Inflammatory macrophage (primary cell): ENCODE data around the gene PDE4B.

Experiments used
- DNase-seq, 2 donors: peaks; one replicate each; pipeline ENCODE4 v3.0.0-alpha.2; 2020 to 2022
- total RNA-seq, 18 experiments: gene quantifications; one replicate each; lab custom pipeline; 2026; ENCODE audit warnings: mixed read lengths in 6 of 18, inconsistent platforms in 2 of 18; lab: John Stamatoyannopoulos, UW

Gene PDE4B
- total RNA-seq: 0.80 to 497 (median 19.8) reads per million in 18 experiments

DNA sequence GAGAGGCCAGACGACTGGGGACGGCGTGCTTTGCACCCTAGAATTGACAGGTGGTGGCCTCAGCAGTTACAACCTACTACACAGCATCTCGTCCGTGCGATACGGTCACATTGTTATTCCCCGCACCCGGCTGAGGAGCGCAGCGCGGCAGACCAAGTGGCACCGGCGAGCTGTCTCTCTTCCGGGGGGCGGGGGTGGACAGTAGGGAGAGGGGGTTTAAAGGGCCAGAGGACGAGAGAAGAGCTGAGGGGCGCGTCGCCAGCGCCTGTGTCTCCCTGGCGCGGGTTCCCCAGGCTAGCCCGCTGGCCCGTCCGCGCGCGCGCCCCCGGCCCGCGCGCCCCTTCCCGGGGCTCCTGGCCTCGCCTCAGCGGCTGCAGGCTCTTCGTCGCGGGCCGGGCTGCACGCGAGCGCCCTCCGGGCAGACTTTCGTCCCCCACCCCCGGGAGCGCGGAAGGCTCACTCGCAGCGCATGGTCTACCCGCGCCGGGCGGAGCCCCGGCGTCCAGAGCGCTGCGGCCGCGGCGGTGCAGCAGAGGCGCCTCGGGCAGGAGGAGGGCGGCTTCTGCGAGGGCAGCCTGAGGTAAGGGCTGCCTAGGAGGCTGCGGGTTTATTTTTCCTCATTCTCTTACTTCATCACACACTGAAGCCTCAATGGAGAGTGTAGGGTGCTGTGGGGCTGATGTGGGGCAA is at the start of gene PDE4B:
PDE4B (plus strand) TSS at position 227 of the 690 bp plus-strand sequence.
- no peak for DNase-seq

DNA sequence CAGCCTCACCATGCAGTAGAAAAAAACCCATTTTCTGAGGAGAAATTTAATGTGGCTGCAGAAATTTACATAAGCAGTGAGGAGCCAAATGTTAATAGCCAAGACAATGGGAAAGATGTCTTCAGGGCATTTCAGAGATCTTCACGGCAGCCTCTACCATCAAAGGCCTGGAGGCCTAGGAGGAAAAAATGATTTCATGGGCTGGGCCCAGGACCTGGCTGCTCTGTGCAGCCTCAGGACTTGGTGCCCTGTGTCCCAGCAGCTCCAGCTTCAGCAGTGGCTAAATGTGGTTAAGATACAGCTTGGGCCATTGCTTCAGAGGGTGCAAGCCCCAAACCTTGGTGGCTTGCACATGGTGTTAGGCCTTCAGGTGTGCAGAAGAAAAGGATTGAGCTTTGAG is 48.0 kb upstream of the PDE4B start:
- DNase-seq: no peak

DNA sequence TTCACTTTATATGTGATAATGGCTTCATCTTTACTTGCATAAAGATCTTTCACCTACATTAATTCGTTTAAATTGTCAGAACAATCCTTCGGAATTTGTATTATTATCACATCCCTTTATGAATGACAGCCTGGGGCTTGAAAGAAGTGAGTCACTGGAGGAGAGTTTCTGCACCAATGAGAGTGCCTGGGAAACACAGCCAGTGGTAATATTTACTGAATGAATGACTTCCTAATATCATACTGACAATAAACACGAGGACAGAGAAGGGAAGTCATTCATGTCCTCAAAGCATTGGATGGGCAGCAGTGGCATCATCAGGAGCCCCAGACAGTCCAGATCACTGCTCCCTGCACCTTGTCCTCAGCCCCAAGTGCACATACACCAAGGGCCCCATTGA is 40.7 kb upstream of the PDE4B start:
- no peak for DNase-seq

DNA sequence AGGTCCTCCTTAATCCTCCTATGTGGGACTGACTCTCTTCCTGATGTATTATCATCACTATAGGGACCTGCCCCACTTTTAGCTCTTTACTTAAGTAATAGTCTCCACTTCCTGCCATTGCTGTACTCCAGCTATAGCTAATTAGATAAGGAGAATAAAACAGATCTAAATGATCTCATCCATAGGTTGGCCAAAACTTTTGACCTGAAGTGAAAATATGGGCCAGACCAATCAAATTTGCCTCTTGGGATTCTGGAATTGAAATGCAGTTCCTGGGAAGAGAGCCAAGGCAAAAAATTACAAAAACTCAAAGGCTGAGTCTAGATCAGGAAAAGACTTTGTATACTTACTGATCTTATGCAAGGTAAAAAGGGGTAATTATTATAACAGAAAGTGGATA is 36.1 kb upstream of the PDE4B start:
- DNase-seq: no peak

DNA sequence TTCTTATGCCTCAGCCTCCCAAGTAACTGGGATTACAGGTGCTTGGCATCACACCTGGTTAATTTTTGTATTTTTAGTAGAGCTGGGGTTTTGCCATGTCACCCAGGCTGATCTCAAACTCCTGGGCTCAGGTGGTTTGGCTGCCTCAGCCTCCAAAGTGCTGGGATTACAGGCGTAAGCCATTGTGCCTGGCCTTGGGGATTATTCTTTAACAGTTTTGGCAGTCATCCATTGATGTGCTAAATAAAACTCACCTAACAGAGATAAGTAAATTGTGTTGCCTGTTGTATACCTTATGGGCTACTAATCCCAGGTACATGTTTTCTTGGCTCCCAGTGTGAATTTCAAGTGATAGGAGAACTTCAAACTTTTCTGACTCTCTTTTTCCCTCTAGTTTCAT is 35.2 kb upstream of the PDE4B start:
- DNase-seq: no peak

DNA sequence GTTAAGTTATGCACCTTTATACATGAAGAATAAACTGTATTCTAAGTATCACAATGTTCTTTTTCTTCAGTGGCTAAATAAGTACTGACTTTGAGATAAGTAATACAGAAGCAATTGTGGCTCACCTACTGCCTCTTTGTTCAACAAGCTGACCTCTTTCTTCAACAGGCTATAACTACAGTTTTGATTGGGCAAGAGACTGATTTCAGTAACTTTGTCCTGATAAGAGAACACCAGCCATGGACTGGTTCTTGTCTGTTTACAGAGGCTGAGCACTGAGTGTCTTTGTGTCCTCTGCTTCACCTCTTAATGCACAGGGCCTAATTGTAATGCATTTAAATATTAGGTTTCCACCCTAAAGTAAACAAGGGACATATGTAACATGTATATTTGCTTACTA is 34.6 kb upstream of the PDE4B start:
- DNase-seq: no peak

DNA sequence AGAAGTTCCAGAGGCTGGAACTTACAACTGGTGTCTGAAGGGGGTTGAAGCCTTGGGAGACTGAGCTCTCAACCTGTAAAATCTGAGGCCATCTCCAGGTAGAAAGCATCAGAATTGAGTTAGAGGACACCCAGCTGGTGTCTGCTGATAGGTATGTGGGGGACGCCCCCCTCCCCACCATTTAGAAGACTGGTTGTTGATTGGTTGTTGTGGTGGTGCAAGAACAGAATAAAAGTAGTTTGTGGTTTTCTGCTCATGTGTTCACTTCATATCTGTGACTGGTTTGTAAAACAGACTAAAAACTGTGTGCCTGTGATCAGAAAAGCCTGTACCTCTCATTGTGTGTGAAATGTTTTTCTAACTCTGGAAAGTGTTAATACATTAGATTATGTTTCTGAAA is 33.2 kb upstream of the PDE4B start:
- no peak for DNase-seq

DNA sequence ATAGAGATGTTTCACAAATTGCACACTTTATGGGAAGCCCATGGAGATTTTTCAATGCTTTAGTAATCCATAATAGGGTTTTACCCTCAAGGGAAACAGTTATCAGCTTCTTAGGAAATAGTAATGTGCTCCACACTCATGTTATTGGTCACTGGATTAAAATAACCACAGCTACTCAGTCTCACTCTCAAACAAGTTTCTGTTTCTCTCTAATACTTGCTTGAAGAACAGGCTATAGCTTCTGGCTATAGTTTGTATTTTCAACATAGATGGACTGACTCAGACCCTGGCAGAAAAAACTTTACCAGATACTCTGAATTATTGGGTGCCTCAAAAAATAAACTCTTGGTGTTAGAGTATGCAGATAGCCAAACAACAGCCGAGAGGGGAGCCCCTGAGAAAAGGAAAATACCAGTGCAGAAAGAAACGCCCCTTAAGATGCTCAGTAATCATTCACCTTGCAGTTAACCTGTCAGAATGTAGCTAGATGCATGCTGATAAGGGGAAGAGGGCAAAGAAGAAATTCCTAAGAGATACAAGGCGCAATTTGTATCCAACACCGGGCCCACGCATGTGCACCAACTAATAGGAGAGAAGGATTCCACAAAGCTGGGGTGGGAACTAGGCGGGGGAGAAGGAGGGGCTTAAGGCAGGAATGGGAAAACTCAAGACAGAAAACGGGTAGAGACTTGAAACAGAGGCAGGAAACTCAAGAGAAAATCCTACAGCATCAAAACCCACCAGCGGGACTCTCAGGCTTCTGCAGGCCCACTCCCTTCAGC is 30.4 kb upstream of the PDE4B start:
- no peak for DNase-seq

DNA sequence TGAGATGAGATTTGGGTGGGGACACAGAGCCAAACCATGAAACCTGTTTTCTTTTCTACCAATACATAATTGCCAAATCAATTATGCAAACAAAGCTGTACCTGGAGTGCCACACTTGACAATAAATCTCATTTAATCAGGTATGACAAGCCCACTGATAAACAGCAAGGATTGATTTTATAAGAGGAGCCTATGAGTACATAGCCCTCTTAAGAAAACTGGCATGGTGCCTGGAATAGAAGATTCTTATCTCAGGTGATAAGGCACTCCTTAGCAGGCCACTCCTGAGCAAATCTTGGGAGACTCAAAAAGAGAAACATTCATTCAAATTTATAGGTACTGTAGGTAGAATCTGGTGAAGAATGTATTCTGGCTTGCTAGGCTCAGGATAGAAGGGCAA is 28.6 kb upstream of the PDE4B start:
- no peak for DNase-seq

DNA sequence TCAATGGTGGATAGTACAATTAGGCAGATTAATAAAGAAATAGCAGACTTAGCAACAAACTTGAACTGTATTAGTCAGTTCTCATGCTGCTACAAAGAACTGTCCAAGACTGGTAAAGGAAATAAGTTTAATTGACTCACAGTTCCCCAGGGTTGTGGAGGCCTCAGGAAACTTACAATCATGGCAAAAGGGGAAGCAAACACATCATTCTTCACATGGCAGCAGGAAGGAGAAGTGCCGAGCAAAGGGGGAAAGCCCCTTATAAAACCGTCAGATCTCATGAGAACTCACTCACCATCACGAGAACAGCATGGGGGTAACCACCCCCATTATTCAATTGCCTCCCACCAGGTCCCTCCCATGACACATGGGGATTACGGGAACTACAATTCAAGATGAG is 27.1 kb upstream of the PDE4B start:
- peak; percentile 13 to 42 for DNase-seq

DNA sequence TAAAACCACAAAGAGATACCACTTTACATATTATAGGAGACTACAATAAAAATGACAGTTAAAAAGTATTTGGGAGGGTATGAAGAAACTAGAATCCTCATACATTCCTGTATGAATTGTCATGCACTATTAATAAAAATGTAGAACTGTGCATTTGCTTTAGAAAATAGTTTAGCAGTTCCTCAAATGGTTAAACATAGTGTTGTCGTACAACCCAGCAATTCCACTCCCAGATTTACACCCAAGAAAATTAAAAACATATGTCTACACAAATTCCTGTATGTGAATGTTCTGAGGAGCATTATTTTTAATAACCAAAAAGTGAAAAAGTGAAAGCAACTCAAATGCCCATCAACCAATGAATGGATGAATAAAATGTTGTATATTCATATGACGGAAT is 23.1 kb upstream of the PDE4B start:
- no peak for DNase-seq

DNA sequence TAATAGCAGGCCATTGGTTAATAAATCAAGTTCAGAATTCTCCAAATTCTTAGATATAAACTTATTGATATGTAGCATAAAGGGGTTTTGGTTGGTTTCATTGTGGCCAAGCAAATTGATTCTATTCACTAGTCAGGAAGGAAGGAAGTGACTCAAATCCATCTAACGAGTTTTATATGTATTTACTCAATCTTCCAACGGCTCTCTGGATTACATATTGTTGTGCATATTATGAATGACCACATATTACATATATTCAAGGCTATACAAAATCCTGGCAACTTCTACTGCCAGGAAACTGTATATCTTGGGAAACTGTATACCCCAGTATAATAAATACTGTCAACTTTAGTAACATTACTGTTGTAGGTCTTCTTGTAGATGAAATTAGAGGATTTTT is 20.1 kb upstream of the PDE4B start:
- no peak for DNase-seq

DNA sequence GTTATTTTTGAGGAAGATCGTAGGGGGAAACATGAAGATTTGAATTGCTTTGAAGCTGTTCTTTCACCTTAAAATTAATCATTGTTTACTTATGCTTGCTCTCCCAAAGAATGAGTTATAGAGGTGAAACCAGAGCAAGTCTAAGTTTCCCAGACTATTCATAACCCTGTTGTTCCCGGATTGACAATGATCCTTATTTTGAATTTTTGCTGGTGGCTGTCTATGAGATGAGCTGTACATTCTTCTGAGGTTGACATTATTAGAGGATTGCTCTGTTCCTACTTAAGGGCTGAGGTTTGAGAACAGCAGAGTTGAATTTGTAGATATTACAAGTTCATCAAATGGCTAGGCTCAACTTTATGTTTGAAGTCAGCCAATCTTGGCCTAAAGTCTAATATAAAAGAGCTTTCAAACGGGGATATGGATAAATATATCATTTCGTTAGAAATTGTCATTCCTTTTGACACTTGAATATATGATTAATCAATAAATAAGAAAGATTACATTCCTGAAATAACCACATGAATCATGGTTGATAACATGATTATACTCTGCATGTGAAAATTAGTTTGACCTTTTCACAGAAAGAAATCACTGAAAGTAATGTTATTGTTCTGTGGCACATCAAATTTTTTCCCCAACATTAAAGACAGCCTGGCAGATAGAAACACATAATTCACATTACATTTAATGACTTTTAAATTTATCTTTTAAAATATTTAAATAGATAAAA is 19.1 kb upstream of the PDE4B start:
- no peak for DNase-seq

DNA sequence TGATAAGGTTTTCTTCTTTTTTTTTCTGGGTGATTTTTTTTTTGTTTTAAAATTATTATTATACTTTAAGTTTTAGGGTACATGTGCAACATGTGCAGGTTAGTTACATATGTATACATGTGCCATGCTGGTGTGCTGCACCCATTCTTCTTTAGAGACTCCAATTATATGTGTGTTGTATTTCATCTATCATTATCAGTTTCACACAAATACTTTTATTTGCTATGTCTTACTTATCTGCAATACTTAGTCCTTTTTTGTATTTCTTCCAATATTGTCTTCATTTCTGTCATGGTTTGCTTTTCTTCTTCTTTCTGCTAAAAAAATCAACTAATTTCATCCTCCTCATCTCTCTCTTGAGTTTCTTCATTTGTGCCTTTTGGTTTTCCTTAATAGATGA is 3.9 kb upstream of the PDE4B start:
- DNase-seq: no peak

DNA sequence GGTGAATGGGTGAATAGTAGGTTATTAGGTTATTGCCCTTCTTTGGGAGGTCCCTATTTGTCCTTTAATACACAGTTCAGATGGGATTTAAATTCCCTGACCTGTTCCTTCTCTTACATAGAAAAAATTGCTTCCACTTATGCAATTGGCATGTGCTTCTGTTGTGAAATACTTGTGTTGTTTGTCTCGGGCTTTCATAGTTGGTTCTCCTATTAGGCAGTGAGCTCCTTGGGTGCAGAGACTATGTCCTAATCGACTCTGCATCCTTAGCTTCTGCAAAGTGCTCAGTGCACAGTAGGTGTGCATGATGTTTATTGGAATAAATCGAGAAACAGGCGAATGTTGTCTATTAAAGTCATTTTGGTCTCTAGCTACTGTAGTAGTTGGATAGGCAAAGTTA is 1.3 kb upstream of the PDE4B start:
- peak; percentile 82 to 91 for DNase-seq

DNA sequence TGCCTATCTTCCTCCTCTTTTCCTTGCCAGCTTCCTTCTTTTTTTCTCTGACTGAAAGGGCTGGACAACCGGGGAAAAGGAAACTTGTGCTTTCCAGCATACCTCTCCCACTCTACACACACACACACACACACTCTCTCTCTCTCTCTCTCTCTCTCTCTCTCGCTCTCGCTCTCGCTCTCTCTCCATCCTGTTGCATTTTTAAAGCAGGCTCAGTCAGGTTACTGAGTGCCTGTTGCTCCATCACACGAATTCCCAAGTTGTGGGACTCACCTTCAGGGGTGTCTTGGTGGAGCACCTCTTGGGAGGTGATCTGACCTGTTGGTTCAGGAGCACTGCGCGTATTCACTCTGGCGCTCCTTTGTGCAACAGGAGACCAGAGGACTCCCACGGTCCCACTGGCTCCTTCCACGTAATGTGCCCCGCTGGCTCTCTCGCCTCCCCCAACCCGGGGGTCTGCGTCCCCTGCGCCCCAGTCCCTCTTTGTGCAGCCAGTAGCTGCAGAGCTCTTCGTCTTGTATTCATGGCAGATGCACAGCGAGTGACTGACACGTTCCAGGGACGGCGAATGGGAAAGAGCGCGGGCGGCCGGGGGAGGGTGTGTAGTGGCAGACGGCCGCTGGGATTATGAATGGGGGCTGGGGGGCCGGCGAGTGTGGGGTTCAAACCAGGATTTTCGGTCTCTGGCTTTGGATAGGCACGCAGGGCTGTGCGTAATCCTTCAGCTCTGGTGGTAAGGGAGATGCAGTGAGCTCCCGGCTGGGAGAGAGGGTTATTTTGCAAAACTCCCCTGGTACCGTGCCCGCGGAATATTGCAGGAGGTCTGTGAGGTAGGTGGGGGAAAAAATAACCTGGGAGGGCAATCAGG is 660 bp upstream of the PDE4B start:
- DNase-seq: no peak

DNA sequence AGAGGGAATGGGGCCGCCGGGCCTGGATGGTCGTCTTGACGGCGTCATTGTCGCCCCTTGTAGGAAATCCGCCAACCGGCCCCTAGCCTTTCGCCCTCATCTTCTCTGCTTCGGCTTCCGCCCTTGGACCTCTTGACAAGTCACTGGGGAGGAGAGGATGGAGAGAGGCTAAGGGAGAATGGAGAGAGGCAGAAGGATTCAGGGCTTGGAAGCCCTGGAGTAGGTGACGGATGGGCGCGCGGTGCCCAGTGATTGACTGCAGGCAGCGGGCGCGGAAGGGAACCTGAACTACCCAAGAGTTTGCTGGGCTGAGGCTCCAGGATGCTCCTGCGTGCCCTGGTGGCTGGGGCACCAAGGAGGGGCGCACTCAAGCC is 651 bp downstream of the PDE4B start:
- DNase-seq: no peak

DNA sequence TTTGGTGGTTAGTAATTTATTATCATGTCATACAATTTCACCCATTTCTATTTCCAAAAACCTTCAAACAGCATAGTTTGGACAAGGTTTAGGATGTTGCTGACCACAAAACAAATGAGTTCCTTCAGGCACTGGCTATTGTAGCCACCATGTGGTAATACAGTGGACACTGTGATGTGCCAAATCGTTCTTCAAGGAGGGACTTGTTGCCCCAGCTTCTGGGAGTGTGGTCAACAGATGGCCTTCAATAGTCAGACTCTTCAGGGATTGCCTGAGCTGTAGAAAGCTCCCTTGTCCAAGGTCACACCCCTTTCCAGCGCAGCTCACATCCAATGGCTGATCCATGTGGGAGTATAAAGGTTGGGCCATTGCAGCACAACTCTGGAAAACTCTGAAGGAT is 2.6 kb downstream of the PDE4B start:
- DNase-seq: no peak

DNA sequence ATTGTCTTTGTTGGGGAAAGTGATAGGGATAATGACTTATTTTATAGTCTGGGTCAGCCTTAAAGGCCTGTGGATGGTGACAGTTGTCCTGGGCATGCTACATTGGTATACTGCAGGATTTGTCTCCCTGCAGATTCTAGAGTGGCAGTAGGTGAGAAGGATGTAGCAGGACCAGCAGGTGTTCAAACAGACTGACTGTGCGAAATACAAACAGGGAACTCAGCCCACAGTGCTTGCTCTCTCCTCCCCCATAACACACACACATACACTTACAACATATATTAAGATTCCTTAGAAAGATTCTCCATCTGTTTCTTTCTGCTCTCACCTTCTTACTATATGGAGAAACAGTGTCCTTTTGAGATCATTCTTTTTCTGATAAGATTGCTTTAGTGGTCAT is 6.9 kb downstream of the PDE4B start:
- DNase-seq: no peak

DNA sequence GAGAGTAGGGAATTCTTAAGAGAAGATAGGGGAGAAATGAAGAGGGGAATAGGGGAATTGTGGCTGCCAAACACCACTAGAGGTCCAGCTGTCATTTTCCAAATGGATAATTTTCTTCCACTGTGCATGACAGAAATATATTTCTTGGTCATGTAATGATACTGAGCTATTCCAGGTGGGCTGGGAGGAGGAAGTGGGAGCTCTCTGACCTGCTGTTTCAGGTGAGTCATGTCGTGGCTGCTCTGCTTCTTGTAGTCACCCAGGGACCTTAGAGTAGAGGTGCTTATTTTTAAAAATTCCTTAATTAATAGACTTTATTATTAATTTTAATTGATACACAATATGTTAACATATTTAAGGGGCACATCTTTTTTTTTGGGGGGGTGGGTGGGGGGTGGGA is 11.9 kb downstream of the PDE4B start:
- no peak for DNase-seq

DNA sequence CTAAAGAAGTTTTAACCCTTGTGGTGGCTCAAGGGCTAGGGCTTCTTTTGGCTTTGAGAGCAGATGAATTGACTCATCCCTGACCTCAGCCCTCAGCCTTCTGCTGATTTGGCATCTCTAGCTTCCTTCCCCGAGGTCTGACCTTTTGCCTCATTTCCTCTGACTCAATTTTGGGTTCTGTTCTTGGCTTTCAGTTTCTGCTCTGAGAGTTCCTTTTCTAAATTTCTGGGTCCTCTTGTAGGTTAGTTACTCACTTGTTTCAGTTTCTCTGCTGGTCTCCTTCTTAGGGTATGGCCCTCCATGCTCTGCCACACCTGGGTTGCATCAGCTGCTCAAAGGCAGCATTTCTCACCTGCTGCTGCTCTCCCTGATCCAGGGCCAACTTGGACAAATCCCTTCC is 19.4 kb downstream of the PDE4B start:
- peak; percentile 92 to 94 for DNase-seq

DNA sequence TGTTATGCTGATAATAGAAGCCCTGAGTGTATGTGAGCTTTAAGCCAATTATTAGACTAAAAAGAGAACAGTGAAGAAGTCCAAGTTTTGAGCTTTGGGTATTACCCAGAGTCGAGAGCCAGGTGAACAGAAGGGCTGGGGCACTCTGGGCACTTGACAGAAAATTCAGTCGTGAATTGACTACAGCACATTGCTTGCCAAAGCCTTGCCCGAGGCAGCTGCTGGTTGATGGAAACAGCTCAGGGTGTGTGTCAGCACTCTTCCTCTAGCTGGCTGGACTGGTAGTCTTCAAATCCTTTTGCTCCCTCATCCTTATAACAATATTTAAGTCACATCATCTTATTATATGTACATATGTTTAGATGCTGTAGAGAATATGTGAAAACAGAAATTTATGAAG is 21.3 kb downstream of the PDE4B start:
- no peak for DNase-seq

DNA sequence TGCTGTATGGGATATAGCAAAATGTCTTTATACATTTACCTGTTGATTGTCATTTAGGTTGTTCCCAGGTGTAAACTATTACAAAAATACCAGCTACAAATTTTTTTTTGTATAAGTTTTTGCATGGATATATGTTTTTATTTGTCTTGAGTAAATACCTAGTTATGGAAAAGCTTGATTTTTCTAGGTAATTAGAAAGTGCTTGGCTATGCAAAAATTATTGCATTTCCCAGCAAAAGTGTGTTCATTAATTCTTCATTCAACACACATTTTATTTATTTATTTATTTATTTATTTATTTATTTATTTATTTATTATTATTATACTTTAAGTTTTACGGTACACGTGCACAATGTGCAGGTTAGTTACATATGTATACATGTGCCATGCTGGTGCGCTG is 22.1 kb downstream of the PDE4B start:
- no peak for DNase-seq
